Right lobe of liver (tissue), 4 donors: ENCODE measurements around the gene RPTOR.
"Not testable (repeated sequence)": the region's sequence is repeated elsewhere in the genome, so short reads cannot be mapped to it uniquely, and the experiment has no call there.

Experiments used
- CTCF ChIP-seq, 4 donors: fragments of 200-600 bp in 3 of 4; fragments of 450-650 bp in 1 of 4; IDR thresholded peaks; one replicate each; pipeline versions ENCODE4 v1.5.1 to v1.8.0; 2016 to 2022; ENCODE audit warnings: antibody characterized with exemption in 4 of 4, mild to moderate bottlenecking in 2 of 4
- POLR2A ChIP-seq: fragments of 450-650 bp; IDR thresholded peaks from one replicate; pipeline ENCODE4 v1.6.1; 2017; ENCODE audit warnings: antibody characterized with exemption, mild to moderate bottlenecking
- donor health status: DM: no; HTN: no; CAD: no.
- donor health status: DM: no; HTN: no; CAD: no.
- donor health status: DM: no; HTN: yes; CAD: no.

DNA sequence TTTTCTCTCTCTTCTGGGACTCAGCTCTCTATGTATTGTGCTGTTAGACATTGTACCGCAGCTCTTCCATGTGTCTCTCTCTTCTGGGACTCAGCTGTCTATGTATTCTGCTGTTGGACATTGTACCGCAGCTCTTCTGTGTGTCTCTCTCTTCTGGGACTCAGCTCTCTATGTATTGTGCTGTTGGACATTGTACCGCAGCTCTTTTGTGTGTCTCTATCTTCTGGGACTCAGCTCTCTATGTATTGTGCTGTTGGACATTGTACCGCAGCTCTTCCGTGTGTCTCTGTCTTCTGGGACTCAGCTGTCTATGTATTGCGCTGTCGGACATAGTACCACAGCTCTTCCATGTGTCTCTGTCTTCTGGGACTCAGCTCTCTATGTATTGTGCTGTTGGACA, 84.2 kb downstream of the RPTOR start:
- not testable (repeated sequence) for TF ChIP-seq CTCF (IDR thresholded peaks at IDR 0.05); POLR2A
